WERI-Rb-1 (cell line): ENCODE results near the gene CHSY1.
A peak's percentile ranks its signal among the peaks of the same experiment; 100 is the strongest.

Experiments used
- DNase-seq: peaks from one replicate; pipeline ENCODE4 v3.0.0-alpha.2; 2020
- H3K27ac ChIP-seq: fragments of 250-450 bp; sonication (Bioruptor Pico); 2 replicates; pipeline ENCODE4 v1.5.1; 2020; ENCODE audit warnings: mild to moderate bottlenecking, moderate library complexity
- H3K27me3 ChIP-seq: fragments of 250-450 bp; sonication (Bioruptor Pico); 2 replicates; pipeline ENCODE4 v1.5.1; 2021; ENCODE audit warnings: mild to moderate bottlenecking, low read depth, moderate library complexity; ENCODE audit not compliant: insufficient read depth, severe bottlenecking
- H3K36me3 ChIP-seq: fragments of 250-450 bp; sonication (Bioruptor Pico); 2 replicates; pipeline ENCODE4 v1.5.1; 2020; ENCODE audit warnings: mild to moderate bottlenecking, moderate library complexity
- H3K4me3 ChIP-seq: 2 replicates; pipeline ENCODE4 v1.5.1; 2011; ENCODE audit warnings: low read depth, mild to moderate bottlenecking, control low read depth, low read length
- H3K9me3 ChIP-seq: fragments of 250-450 bp; sonication (Bioruptor Pico); 2 replicates; pipeline ENCODE4 v1.5.1; 2021; ENCODE audit warnings: mild to moderate bottlenecking, moderate library complexity; ENCODE audit not compliant: severe bottlenecking
- TF ChIP-seq, protein P1 (sequence below): IDR thresholded peaks from 2 replicates; pipeline ENCODE4 v1.5.1; 2011; ENCODE audit warnings: low read depth, mild to moderate bottlenecking, control low read depth, inconsistent platforms, low read length

CHSY1 gene

DNA sequence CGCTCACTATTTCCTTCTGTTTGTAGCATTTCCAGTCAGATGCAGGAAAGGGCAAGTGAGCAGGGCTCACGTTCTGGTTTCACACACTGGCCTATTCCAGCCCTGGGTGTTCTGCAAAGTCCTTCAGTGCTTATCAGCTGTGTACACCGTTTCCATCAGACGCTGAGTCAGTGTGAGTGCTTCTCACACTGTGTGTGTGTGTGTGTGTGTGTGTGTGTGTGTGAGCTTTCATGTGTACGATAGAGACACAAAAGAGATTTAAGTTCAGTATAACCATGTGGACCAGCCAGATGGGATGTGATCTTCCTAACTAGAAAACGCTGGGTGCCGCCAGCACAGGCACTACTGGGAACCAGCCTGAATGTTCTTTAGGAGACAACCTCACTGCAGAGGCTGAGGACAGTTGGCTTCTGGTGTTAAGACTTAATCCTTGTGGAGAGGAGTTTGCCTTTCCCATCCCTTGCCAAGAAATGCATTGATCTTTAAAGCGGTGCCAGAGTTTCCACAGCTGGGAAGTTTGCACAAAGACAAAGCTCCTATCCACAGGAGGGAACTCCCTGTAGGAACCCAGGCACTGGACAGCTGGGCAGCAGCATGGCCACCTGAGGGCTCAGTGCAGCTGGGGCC lies 3.9 kb upstream of the CHSY1 start:
- Histone ChIP-seq H3K4me3 (no peak overlapping the region), H3K27ac (no peak overlapping the region), H3K27me3 (no peaks in the 10 kb centered on the region), H3K36me3 (no peaks in the 10 kb centered on the region), H3K9me3 (no peaks in the 10 kb centered on the region)
- DNase-seq = peak; percentile 17
- TF ChIP-seq, protein P1, sequence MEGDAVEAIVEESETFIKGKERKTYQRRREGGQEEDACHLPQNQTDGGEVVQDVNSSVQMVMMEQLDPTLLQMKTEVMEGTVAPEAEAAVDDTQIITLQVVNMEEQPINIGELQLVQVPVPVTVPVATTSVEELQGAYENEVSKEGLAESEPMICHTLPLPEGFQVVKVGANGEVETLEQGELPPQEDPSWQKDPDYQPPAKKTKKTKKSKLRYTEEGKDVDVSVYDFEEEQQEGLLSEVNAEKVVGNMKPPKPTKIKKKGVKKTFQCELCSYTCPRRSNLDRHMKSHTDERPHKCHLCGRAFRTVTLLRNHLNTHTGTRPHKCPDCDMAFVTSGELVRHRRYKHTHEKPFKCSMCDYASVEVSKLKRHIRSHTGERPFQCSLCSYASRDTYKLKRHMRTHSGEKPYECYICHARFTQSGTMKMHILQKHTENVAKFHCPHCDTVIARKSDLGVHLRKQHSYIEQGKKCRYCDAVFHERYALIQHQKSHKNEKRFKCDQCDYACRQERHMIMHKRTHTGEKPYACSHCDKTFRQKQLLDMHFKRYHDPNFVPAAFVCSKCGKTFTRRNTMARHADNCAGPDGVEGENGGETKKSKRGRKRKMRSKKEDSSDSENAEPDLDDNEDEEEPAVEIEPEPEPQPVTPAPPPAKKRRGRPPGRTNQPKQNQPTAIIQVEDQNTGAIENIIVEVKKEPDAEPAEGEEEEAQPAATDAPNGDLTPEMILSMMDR = no peak

GRCh38 chr15:101255051-101255395 lies 3.2 kb upstream of the CHSY1 start:
- no peak overlapping the region for H3K4me3 ChIP-seq
- TF ChIP-seq, protein P1 = no peak
- H3K27ac ChIP-seq = no peak overlapping the region
- no peaks in the 10 kb centered on the region for H3K36me3 ChIP-seq
- no peaks in the 10 kb centered on the region for H3K9me3 ChIP-seq
- no peaks in the 10 kb centered on the region for H3K27me3 ChIP-seq
- DNase-seq = no peak

DNA sequence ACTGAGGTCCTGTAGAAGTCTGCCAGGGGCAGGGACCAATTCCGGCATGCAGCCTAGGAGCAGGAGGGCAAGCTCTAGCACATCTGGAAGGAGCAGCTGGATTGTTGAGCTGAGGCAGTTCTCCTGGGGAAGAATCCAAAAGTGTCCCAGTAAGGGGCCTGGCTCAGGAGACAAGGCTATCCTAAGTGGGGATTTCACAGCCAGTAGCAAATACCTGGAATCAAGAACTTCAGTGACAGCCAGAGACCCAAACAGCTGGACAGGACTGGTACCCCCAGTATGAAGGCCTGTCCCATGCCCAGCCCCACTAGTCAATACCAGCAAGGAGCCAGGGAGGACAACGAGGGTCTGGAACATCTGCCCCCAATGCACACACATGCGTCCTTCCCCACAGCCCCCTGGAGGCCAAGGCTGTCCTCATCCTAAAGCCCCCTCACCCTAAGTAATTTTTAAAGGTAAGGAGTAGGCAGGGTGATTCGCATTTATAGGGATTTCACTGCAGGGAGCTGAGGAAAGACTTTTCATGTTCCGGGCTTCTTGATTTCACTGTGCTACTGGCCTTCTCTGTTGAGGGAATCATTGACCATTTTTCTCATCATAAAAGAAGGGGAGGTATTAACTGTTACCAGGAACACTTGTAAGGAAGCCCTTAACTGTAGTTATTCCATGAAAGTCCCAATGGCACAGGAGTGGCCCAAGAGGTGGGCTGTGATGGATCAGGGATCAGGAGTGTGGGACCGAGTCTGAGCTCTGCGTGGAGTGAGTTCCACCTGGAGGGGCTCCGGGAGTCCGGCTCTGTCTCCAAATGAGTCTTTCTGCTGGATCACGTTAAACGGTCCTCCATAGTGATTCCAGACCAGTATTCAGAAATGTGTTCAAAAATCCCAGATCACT lies 2.6 kb upstream of the CHSY1 start:
- TF ChIP-seq, protein P1 = no peak
- no peaks in the 10 kb centered on the region for H3K27me3 ChIP-seq
- H3K9me3 ChIP-seq = no peaks in the 10 kb centered on the region
- no peak overlapping the region for H3K27ac ChIP-seq
- H3K4me3 ChIP-seq = no peak overlapping the region
- DNase-seq = no peak
- peaks cover 2% of the 10 kb centered on the region; the same call in 1 of the 2 replicates for H3K36me3 ChIP-seq

- H3K36me3 ChIP-seq = peaks cover 7% of the 10 kb centered on the region
- no peaks in the 10 kb centered on the region for H3K27me3 ChIP-seq
- H3K4me3 ChIP-seq = peak overlapping the region; percentile 64
- TF ChIP-seq, protein P1 = no peak
- no peak overlapping the region for H3K27ac ChIP-seq
- H3K9me3 ChIP-seq = no peaks in the 10 kb centered on the region
- no peak for DNase-seq
Observed at GRCh38 chr15:101252836-101253235, 988 bp upstream of the CHSY1 start.

DNA sequence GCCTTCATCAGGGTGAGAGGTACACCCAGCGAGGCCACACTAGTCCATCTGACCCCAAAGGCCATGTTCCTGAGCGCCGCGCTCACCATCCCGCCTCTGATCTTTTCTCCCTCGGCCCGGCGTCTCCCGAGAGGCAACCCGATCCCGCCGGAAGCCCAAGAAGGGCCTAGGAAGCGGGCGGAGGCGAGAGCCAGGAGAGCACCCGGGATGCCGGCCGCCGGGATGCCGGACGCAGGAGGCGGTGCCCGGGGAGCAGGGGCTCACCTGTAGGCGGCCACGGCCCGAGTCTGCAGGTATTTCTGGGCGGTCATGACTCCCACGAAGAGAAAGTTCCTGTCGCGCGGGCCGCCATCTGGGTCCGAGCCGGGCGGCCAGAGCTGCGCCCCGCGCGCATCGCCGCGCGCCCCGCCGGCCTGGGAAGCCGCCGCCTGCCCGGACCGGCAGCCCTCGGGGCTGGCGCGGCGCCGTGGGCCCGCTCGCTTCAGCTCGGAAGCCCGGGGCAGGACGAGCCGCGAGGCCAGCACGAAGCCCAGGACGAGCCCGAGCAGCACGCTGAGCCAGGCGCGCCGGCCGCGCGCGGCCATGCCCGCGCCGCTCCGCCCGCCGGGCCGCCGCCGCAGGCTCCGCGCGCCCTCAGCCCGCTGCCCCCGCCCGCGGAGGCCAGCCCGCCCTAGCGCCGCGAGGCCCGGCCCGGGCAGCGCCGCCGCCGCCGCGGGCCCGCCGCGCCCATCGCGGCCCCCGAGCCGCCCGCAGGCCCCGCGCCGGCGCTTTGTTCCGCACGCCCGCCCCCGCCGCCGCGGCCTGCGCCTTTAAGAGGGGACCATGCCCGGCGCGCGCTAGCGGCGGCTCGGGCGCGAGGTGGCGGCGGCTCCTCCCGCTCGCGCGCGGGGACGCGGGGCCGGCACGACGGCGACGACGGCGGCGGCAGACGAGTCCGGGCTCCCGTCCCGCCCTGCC lies 697 bp downstream of the CHSY1 start:
- peak overlapping the region; percentile 91 for H3K27ac ChIP-seq
- no peaks in the 10 kb centered on the region for H3K9me3 ChIP-seq
- peak; percentile 25 for DNase-seq
- TF ChIP-seq, protein P1 = no peak
- no peaks in the 10 kb centered on the region for H3K27me3 ChIP-seq
- H3K36me3 ChIP-seq = peaks cover 17% of the 10 kb centered on the region
- peak overlapping the region; percentile 67 for H3K4me3 ChIP-seq
